ENCODE data around the gene BICD2. TPM values are rescaled to one million over a fixed set of nuclear protein-coding genes. Genes with fewer than 3 reads are reported as not detected.

Gene BICD2
- total and polyA plus RNA-seq, 2 donors (not counting 1 experiment from before 2014, with no cell fraction given): 33.2 to 49.5 TPM

- peaks cover 31% of the 10 kb centered on the region for H3K79me2 ChIP-seq (ENCODE audit: control insufficient read depth, insufficient read depth, low read length)
- CTCF ChIA-PET: interaction anchor here (6.7 to 10.2 kb wide), 3 partner anchors 17 to 78 kb away, joined by 35 to 203 read pairs (median 109); partner anchors contain the start of gene BICD2
- intact Hi-C loops (cut with micrococcal nuclease): no loop called here
- no peaks in the 10 kb centered on the region for H3K27me3 Mint-ChIP-seq
- peak overlapping the region; percentile 52 for H3K9ac ChIP-seq (ENCODE audit: low read length)
- no peak for ATAC-seq (ENCODE audit: low read depth)
- no peaks in the 10 kb centered on the region for H3K27me3 ChIP-seq (replicated peaks in 1 of 4; ENCODE audit: control extremely low read depth in 1 of 4, control insufficient read depth in 3 of 4, insufficient read depth in 4 of 4, low read length in 3 of 4)
- peak overlapping the region; percentile 75 for H3K4me3 Mint-ChIP-seq
- H4K20me1 ChIP-seq (ENCODE audit: control insufficient read depth, insufficient read depth, low read length, poor library complexity, severe bottlenecking): peaks cover 31% of the 10 kb centered on the region
- no peaks in the 10 kb centered on the region for H3K9me3 ChIP-seq (ENCODE audit: control extremely low read depth in 1 of 3, control insufficient read depth in 2 of 3, insufficient read depth in 1 of 3, low read length in 2 of 3)
- no peaks in the 10 kb centered on the region for H3K9me3 Mint-ChIP-seq (ENCODE audit: insufficient read depth)
- peaks cover 27% of the 10 kb centered on the region for H3K4me1 Mint-ChIP-seq
- DNase-seq: no peak
- H3K27ac Mint-ChIP-seq: peak overlapping the region; percentile 89
- peak overlapping the region; percentile 68 for H3K4me2 ChIP-seq (replicated peaks; ENCODE audit: low read depth, low read length, poor library complexity, severe bottlenecking)
- WGBS (ENCODE audit: insufficient coverage): 16% methylated on average over 5 of the region's 6 CpGs
- peak overlapping the region; percentile 34 to 64 for H3K27ac ChIP-seq (ENCODE audit: low read length in 2 of 2)
- peak overlapping the region in 3 of 5 experiments; percentile 5 to 47 (median 12) for H3K4me3 ChIP-seq (ENCODE audit: control extremely low read depth in 1 of 5, extremely low read depth in 1 of 5, insufficient read depth in 1 of 5, low read depth in 2 of 5, low read length in 4 of 5)
- POLR2A ChIA-PET: no interaction called here
- peaks cover 18 to 31% of the 10 kb centered on the region in 2 donors for H3K4me1 ChIP-seq (ENCODE audit: control insufficient read depth in 2 of 2, insufficient read depth in 2 of 2, low read length in 2 of 2)
- peaks cover 0 to 66% of the 10 kb centered on the region in 2 experiments for H3K36me3 ChIP-seq (replicated peaks in 1 of 2; ENCODE audit: control extremely low read depth in 1 of 2, control insufficient read depth in 1 of 2, extremely low read depth in 1 of 2, insufficient read depth in 2 of 2, low read length in 1 of 2)
- TF ChIP-seq CTCF (IDR thresholded peaks at IDR 0.05) (no peak), EZH2 (IDR thresholded peaks at IDR 0.05; ENCODE audit: borderline replicate concordance, insufficient read depth, low read depth, low read length, poor library complexity, severe bottlenecking) (no peak)
- H2AFZ ChIP-seq (ENCODE audit: insufficient read depth, low read depth, low read length, poor library complexity, severe bottlenecking): peak overlapping the region; percentile 29
Measured at GRCh38 chr9:92711844-92712243, 52.8 kb downstream of the BICD2 start.

GRCh38 chr9:92711146-92711545, 53.5 kb downstream of the BICD2 start:
- WGBS (ENCODE audit: insufficient coverage): 92% methylated on average over 2 of the region's 2 CpGs

More at GRCh38 chr9:92711146-92711545, 53.5 kb downstream of the BICD2 start:
- TF ChIP-seq CTCF (IDR thresholded peaks at IDR 0.05) (no peak), EZH2 (IDR thresholded peaks at IDR 0.05; ENCODE audit: borderline replicate concordance, insufficient read depth, low read depth, low read length, poor library complexity, severe bottlenecking) (no peak)
- CTCF ChIA-PET: no interaction called here
- ATAC-seq (ENCODE audit: low read depth) (no peak), DNase-seq (no peak)
- intact Hi-C loops (cut with micrococcal nuclease): no loop called here
- POLR2A ChIA-PET: no interaction called here
- Mint-ChIP-seq H3K4me1 (peaks cover 21% of the 10 kb centered on the region), H3K27me3 (no peaks in the 10 kb centered on the region), H3K4me3 (no peak overlapping the region), H3K9me3 (ENCODE audit: insufficient read depth) (no peaks in the 10 kb centered on the region), H3K27ac (peak overlapping the region; percentile 2)
- peaks cover 16 to 24% of the 10 kb centered on the region in 2 donors for H3K4me1 ChIP-seq (ENCODE audit: control insufficient read depth in 2 of 2, insufficient read depth in 2 of 2, low read length in 2 of 2)
- H4K20me1 ChIP-seq (ENCODE audit: control insufficient read depth, insufficient read depth, low read length, poor library complexity, severe bottlenecking): peaks cover 24% of the 10 kb centered on the region
- H3K9ac ChIP-seq (ENCODE audit: low read length): no peak overlapping the region
- no peak overlapping the region for H3K4me2 ChIP-seq (replicated peaks; ENCODE audit: low read depth, low read length, poor library complexity, severe bottlenecking)
- H3K79me2 ChIP-seq (ENCODE audit: control insufficient read depth, insufficient read depth, low read length): peaks cover 24% of the 10 kb centered on the region
- peak overlapping the region in 1 of 2 donors; percentile 37 for H3K27ac ChIP-seq (ENCODE audit: low read length in 2 of 2)
- H3K36me3 ChIP-seq (replicated peaks in 1 of 2; ENCODE audit: control extremely low read depth in 1 of 2, control insufficient read depth in 1 of 2, extremely low read depth in 1 of 2, insufficient read depth in 2 of 2, low read length in 1 of 2): peaks cover 0 to 61% of the 10 kb centered on the region in 2 experiments
- no peak overlapping the region for H3K4me3 ChIP-seq (ENCODE audit: control extremely low read depth in 1 of 5, extremely low read depth in 1 of 5, insufficient read depth in 1 of 5, low read depth in 2 of 5, low read length in 4 of 5)
- no peaks in the 10 kb centered on the region for H3K27me3 ChIP-seq (replicated peaks in 1 of 4; ENCODE audit: control extremely low read depth in 1 of 4, control insufficient read depth in 3 of 4, insufficient read depth in 4 of 4, low read length in 3 of 4)
- H3K9me3 ChIP-seq (ENCODE audit: control extremely low read depth in 1 of 3, control insufficient read depth in 2 of 3, insufficient read depth in 1 of 3, low read length in 2 of 3): no peaks in the 10 kb centered on the region
- H2AFZ ChIP-seq (ENCODE audit: insufficient read depth, low read depth, low read length, poor library complexity, severe bottlenecking): no peak overlapping the region
